ENCODE measurements around the gene MYBPC2. TPM values are rescaled to one million over a fixed set of nuclear protein-coding genes. Genes with fewer than 3 reads are reported as not detected.

Gene MYBPC2
- total RNA-seq, 6 donors from 2014 or later = 0.09 to 0.17 TPM; not detected in 4

- no peaks in the 10 kb centered on the region for H3K27me3 ChIP-seq
- no peak overlapping the region for H3K4me3 ChIP-seq
- peaks cover 0 to 10% (median 3%) of the 10 kb centered on the region in 4 donors for H3K36me3 ChIP-seq
- peaks cover 8 to 16% (median 10%) of the 10 kb centered on the region in 4 donors for H3K4me1 ChIP-seq
- TF ChIP-seq, protein P1, sequence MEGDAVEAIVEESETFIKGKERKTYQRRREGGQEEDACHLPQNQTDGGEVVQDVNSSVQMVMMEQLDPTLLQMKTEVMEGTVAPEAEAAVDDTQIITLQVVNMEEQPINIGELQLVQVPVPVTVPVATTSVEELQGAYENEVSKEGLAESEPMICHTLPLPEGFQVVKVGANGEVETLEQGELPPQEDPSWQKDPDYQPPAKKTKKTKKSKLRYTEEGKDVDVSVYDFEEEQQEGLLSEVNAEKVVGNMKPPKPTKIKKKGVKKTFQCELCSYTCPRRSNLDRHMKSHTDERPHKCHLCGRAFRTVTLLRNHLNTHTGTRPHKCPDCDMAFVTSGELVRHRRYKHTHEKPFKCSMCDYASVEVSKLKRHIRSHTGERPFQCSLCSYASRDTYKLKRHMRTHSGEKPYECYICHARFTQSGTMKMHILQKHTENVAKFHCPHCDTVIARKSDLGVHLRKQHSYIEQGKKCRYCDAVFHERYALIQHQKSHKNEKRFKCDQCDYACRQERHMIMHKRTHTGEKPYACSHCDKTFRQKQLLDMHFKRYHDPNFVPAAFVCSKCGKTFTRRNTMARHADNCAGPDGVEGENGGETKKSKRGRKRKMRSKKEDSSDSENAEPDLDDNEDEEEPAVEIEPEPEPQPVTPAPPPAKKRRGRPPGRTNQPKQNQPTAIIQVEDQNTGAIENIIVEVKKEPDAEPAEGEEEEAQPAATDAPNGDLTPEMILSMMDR (IDR thresholded peaks at IDR 0.05) = no peak
- TF ChIP-seq POLR2AphosphoS5 (IDR thresholded peaks at IDR 0.05) = no peak
- TF ChIP-seq EP300 (IDR thresholded peaks at IDR 0.05) = no peak
- no peak for TF ChIP-seq POLR2A (IDR thresholded peaks at IDR 0.05)
- H3K9me3 ChIP-seq = no peaks in the 10 kb centered on the region
- peak in 1 of 2 donors; percentile 79 for DNase-seq
- 92 to 96% methylated on average over 4 to 8 of the region's 8 CpGs for WGBS, 2 donors
- no peak for ATAC-seq (ENCODE audit: low FRiP score in 2 of 2)
- no peak overlapping the region for H3K27ac ChIP-seq
Measured at GRCh38 chr19:50507376-50507775, 74.7 kb downstream of the MYBPC2 start.

DNA sequence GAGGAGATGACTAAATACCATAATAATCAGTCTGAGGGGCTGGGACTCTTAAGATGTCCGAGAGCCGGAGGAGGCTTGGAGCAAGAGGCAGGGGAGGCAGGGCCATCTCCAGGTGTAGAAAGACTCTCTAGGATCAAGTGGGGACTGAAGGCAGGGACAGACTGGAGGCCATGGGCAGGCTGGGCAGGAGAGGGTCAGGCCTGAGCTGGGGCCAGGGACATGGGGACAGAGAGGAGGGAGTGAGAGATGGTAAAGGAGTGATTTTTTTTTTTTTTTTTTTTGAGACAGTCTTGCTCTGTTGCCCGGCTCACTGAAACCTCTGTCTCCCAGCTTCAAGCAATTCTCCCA lies 76.1 kb downstream of the MYBPC2 start:
- Histone ChIP-seq H3K4me3 (no peak overlapping the region), H3K36me3 (peaks cover 0 to 10% (median 3%) of the 10 kb centered on the region in 4 donors), H3K27me3 (no peaks in the 10 kb centered on the region), H3K27ac (no peak overlapping the region), H3K4me1 (peaks cover 8 to 16% (median 10%) of the 10 kb centered on the region in 4 donors), H3K9me3 (no peaks in the 10 kb centered on the region)
- no peak for DNase-seq
- WGBS, 2 donors = 87 to 93% methylated on average over 3 of the region's 3 CpGs
- no peak for ATAC-seq (ENCODE audit: low FRiP score in 2 of 2)
- TF ChIP-seq POLR2A (IDR thresholded peaks at IDR 0.05) = no peak
- no peak for TF ChIP-seq POLR2AphosphoS5 (IDR thresholded peaks at IDR 0.05)
- TF ChIP-seq, protein P1 (IDR thresholded peaks at IDR 0.05) = no peak
- no peak for TF ChIP-seq EP300 (IDR thresholded peaks at IDR 0.05)

DNA sequence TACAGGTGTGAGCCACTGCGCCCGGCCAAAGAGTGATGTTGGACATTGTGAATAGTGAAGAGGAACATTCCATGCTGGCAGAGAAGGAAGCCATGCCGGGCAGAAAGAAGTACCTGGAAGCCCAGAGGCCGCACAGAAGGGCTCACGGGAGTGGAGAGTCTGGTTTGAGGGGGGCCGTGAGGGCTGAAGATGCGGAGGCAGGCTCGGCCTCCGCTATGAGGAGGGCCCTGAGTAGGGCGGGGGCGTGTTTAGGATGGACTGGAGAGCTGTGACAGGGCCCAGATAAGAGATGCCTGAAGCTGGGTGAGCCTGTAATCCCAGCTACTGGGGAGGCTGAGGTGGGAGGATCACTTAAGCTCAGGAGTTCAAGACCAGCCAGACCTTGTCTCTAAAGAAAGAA lies 76.7 kb downstream of the MYBPC2 start:
- Histone ChIP-seq H3K27ac (no peak overlapping the region), H3K9me3 (no peaks in the 10 kb centered on the region), H3K27me3 (no peaks in the 10 kb centered on the region), H3K36me3 (peaks cover 0 to 10% (median 3%) of the 10 kb centered on the region in 4 donors), H3K4me1 (peaks cover 8 to 16% (median 10%) of the 10 kb centered on the region in 4 donors), H3K4me3 (no peak overlapping the region)
- 85 to 90% methylated on average over 11 of the region's 11 CpGs for WGBS, 2 donors
- no peak for ATAC-seq (ENCODE audit: low FRiP score in 2 of 2)
- no peak for DNase-seq
- TF ChIP-seq POLR2AphosphoS5 (IDR thresholded peaks at IDR 0.05) = no peak
- no peak for TF ChIP-seq POLR2A (IDR thresholded peaks at IDR 0.05)
- TF ChIP-seq EP300 (IDR thresholded peaks at IDR 0.05) = no peak

DNA sequence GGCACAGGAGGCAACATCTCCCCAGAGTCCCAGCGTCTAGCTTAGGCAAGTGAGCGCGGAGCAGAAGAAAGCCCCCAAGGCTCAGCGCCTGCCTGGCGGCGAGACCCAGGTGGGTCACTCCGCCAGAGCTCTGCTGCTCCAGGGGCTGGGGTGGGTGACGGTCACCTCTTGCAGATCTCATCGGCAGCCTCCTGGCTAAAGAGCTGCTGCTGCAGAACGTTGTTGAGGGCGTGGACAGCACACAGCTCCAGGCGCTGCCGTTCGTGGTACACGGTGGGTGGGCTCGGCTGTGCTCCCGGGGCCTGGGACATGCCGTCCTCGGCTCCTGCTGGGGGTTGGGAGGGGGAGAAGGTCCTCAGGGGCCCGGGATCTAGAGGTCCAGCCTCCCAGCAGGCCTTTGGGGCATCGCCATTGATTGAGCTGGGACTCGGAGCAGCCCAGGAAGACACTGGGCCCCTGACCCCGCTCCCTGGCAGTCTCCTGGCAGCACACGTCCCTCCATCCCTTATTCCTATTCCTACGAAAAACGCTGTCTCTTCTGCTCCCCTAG lies 77.5 kb downstream of the MYBPC2 start:
- ATAC-seq (ENCODE audit: low FRiP score in 2 of 2) (no peak), DNase-seq (peak in 1 of 2 donors; percentile 83)
- H3K4me3 ChIP-seq = peak overlapping the region; percentile 55 to 73 (median 68)
- no peaks in the 10 kb centered on the region for H3K9me3 ChIP-seq
- peaks cover 0 to 10% (median 3%) of the 10 kb centered on the region in 4 donors for H3K36me3 ChIP-seq
- H3K4me1 ChIP-seq = peaks cover 8 to 16% (median 10%) of the 10 kb centered on the region in 4 donors
- no peaks in the 10 kb centered on the region for H3K27me3 ChIP-seq
- TF ChIP-seq, protein P1 (IDR thresholded peaks at IDR 0.05) = no peak
- no peak for TF ChIP-seq EP300 (IDR thresholded peaks at IDR 0.05)
- TF ChIP-seq POLR2A (IDR thresholded peaks at IDR 0.05) = no peak
- TF ChIP-seq POLR2AphosphoS5 (IDR thresholded peaks at IDR 0.05) = no peak
- peak overlapping the region in 3 of 4 donors; percentile 77 to 89 (median 86) for H3K27ac ChIP-seq
- WGBS, 2 donors = 65 to 66% methylated on average over 18 to 20 of the region's 26 CpGs

DNA sequence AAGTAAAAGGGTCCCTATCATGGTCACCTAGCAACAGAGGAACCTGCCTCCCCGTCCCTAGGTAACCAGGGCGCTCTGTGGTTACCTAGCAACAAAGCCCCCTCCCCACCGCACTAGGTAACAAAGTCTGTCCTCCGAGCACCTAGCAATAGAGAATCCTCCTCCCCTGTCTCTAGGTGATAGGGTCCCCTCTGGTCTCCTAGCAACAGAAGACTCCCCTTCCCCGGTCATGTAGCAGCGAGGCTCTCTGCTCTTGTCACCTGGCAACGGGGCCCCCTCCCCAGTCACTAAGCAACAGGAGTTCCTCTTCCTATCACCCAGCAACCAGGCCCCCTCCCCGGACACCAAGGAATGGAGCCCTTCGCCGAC lies 78.0 kb downstream of the MYBPC2 start:
- 6 to 8% methylated on average over 10 of the region's 10 CpGs for WGBS, 2 donors

More for the DNA sequence above, 78.0 kb downstream of the MYBPC2 start:
- Histone ChIP-seq H3K4me1 (peaks cover 8 to 16% (median 10%) of the 10 kb centered on the region in 4 donors), H3K36me3 (peaks cover 0 to 8% (median 3%) of the 10 kb centered on the region in 4 donors), H3K27me3 (no peaks in the 10 kb centered on the region), H3K4me3 (peak overlapping the region; percentile 55 to 73 (median 68)), H3K9me3 (no peaks in the 10 kb centered on the region), H3K27ac (peak overlapping the region; percentile 71 to 89 (median 82))
- ATAC-seq (ENCODE audit: low FRiP score in 2 of 2) = no peak
- no peak for DNase-seq
- TF ChIP-seq, protein P1 (IDR thresholded peaks at IDR 0.05) = no peak
- TF ChIP-seq POLR2AphosphoS5 (IDR thresholded peaks at IDR 0.05) (no peak), POLR2A (IDR thresholded peaks at IDR 0.05) (peak in 1 of 4 donors; percentile 24)

All from upper lobe of left lung (tissue), 6 donors.